CD14-positive monocyte (primary cell): ENCODE results near the gene C5orf47. TPM values are rescaled to one million over a fixed set of nuclear protein-coding genes. Genes with fewer than 3 reads are reported as not detected.

Experiments used
- DNase-seq, 3 donors: peaks; one replicate each; pipeline ENCODE4 v3.0.0-alpha.2; 2011 to 2022
- H2AFZ ChIP-seq: 2 replicates; pipeline ENCODE4 v1.6.0; 2012; ENCODE audit warnings: mild to moderate bottlenecking, low read depth, low read length, inconsistent platforms; ENCODE audit not compliant: insufficient read depth, poor library complexity, severe bottlenecking
- H3K27ac ChIP-seq, 2 donors: 1 replicate in 1 of 2; 2 replicates in 1 of 2; pipeline ENCODE4 v1.5.1; 2012 to 2013; ENCODE audit warnings: low read length in 2 of 2, control low read depth in 1 of 2, inconsistent platforms in 1 of 2, low read depth in 1 of 2, mild to moderate bottlenecking in 1 of 2
- H3K27me3 ChIP-seq, 2 donors: one replicate each; pipeline versions ENCODE4 v1.6.0 to v1.6.1; 2011 to 2013; ENCODE audit warnings: low read length in 2 of 2; ENCODE audit not compliant: control insufficient read depth in 2 of 2, insufficient read depth in 2 of 2
- H3K36me3 ChIP-seq, 2 donors: replicated peaks in 1 of 2; 1 replicate in 1 of 2; 2 replicates in 1 of 2; pipeline versions ENCODE4 v1.5.1 to v1.6.1; 2012 to 2013; ENCODE audit warnings: low read length in 2 of 2, control low read depth in 1 of 2, inconsistent platforms in 1 of 2, mild to moderate bottlenecking in 1 of 2; ENCODE audit not compliant: insufficient read depth in 2 of 2, control insufficient read depth in 1 of 2
- H3K4me1 ChIP-seq, 2 donors: 1 replicate in 1 of 2; 2 replicates in 1 of 2; pipeline versions ENCODE4 v1.5.1 to v1.6.1; 2012 to 2013; ENCODE audit warnings: low read length in 2 of 2, control low read depth in 1 of 2, inconsistent platforms in 1 of 2, mild to moderate bottlenecking in 1 of 2, moderate library complexity in 1 of 2; ENCODE audit not compliant: insufficient read depth in 2 of 2, control insufficient read depth in 1 of 2
- H3K4me2 ChIP-seq: replicated peaks from 2 replicates; pipeline ENCODE3; 2012; ENCODE audit warnings: low read length, moderate library complexity, mild to moderate bottlenecking; ENCODE audit not compliant: poor library complexity, severe bottlenecking; ENCODE audit errors: extremely low read depth
- H3K4me3 ChIP-seq, 3 experiments: fragments of 200-600 bp in 1 of 3; sonication (generic) in 1 of 3; replicated peaks in 1 of 3; 1 replicate in 2 of 3; 2 replicates in 1 of 3; pipeline ENCODE4 v1.5.1; 2011 to 2013; ENCODE audit warnings: low read length in 3 of 3, mild to moderate bottlenecking in 3 of 3, control low read depth in 2 of 3, low read depth in 2 of 3, inconsistent platforms in 1 of 3, moderate library complexity in 1 of 3
- H3K79me2 ChIP-seq: 2 replicates; pipeline ENCODE4 v1.6.0; 2012; ENCODE audit warnings: mild to moderate bottlenecking, control low read depth, inconsistent platforms, low read length, moderate library complexity; ENCODE audit not compliant: insufficient read depth
- H3K9ac ChIP-seq: 2 replicates; pipeline ENCODE4 v1.6.0; 2017; ENCODE audit warnings: low read length, mild to moderate bottlenecking; ENCODE audit not compliant: insufficient read depth, poor library complexity, severe bottlenecking
- H3K9me3 ChIP-seq, 2 donors: replicated peaks in 1 of 2; 1 replicate in 1 of 2; 2 replicates in 1 of 2; pipeline versions ENCODE4 v1.5.1 to v1.6.1; 2012 to 2013; ENCODE audit warnings: low read length in 2 of 2, control low read depth in 1 of 2; ENCODE audit not compliant: control insufficient read depth in 1 of 2, insufficient read depth in 1 of 2
- H4K20me1 ChIP-seq: 2 replicates; pipeline ENCODE4 v1.6.0; 2012; ENCODE audit warnings: mild to moderate bottlenecking, low read length, control low read depth, moderate library complexity; ENCODE audit not compliant: insufficient read depth
- H3K27ac Mint-ChIP-seq, 7 donors: one replicate each; pipeline ENCODE4 v1.8.0; 2020; ENCODE audit warnings: mild to moderate bottlenecking in 7 of 7, mixed read lengths in 7 of 7, moderate library complexity in 6 of 7, inconsistent platforms in 2 of 7
- H3K27me3 Mint-ChIP-seq, 3 donors: one replicate each; pipeline ENCODE4 v1.8.0; 2021 to 2022; ENCODE audit warnings: low read depth in 3 of 3, mild to moderate bottlenecking in 3 of 3, mixed read lengths in 3 of 3, moderate library complexity in 3 of 3, inconsistent platforms in 1 of 3
- H3K36me3 Mint-ChIP-seq, 2 donors: one replicate each; pipeline ENCODE4 v1.8.0; 2020; ENCODE audit warnings: mixed read lengths in 2 of 2, inconsistent platforms in 1 of 2, mild to moderate bottlenecking in 1 of 2
- H3K4me1 Mint-ChIP-seq: one replicate; pipeline ENCODE4 v1.8.0; 2020; ENCODE audit warnings: mild to moderate bottlenecking, mixed read lengths
- H3K4me3 Mint-ChIP-seq, 2 donors: one replicate each; pipeline ENCODE4 v1.8.0; 2020; ENCODE audit warnings: mild to moderate bottlenecking in 2 of 2, mixed read lengths in 2 of 2, moderate library complexity in 1 of 2
- H3K9me3 Mint-ChIP-seq, 7 donors: one replicate each; pipeline ENCODE4 v1.8.0; 2020 to 2022; ENCODE audit warnings: mixed read lengths in 7 of 7, mild to moderate bottlenecking in 6 of 7, moderate library complexity in 6 of 7, inconsistent platforms in 2 of 7
- CTCF ChIP-seq: fragments of 200-600 bp; IDR thresholded peaks from one replicate; pipeline ENCODE4 v1.8.0; 2022; ENCODE audit warnings: antibody characterized with exemption, mild to moderate bottlenecking
- WGBS: methylation state at CpG from one replicate; pipeline ENCODE4 v1.1.5; 2013; ENCODE audit warnings: missing lambda C conversion rate; ENCODE audit not compliant: insufficient coverage; 5-methylcytosine and 5-hydroxymethylcytosine counted together
- intact Hi-C, 2 donors: fragments of 100-400 bp; cut with micrococcal nuclease; formaldehyde crosslinking; loops; one replicate each; pipeline versions ENCODE4 v1.15.0 to v1.15.1; 2023
- polyA plus RNA-seq, 3 donors: library from polyadenylated mRNA; depleted of rRNA in 1 of 3; unstranded in 2 of 3; stranded (reverse) in 1 of 3; fragments of 300-500 nt in 2 of 3; fragments of >200 nt in 1 of 3; fragmentation: Illumina TruSeq in 2 of 3; gene quantifications; 1 replicate in 2 of 3; 2 replicates in 1 of 3; pipeline ENCODE4 v1.2.3, GENCODE V29; 2012 to 2021

Gene C5orf47
- polyA plus RNA-seq, 3 donors = not detected

DNA sequence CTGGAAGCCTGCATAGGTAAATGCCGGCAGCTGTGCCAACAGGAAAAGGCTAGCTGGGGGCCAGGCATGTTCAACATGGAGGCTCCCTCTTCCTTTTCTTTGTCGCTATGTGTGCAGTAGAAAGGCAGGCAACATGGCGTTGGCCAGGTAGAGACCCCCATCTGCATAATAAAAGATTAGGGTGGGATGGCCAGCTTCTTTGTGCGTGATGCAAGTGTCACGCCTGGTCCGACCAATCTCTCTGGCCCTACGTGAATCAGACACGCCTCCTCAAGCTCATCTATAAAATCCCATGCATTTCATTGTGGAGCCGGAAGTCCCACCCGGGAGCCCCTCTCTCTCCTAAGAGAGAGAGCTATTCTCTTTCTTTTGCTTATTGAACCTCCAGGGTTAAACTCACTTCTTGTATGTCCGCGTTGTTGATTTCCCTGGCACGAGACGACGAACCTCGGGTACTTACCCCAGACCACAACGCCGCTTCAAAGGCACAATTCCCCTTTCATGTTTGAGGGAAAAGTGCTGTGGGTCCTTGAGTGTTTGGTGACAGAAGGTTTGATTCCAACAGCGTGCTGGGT is 25.0 kb upstream of the C5orf47 start:
- Histone ChIP-seq H3K27ac (no peak overlapping the region), H3K36me3 (peaks cover 3 to 19% of the 10 kb centered on the region in 2 donors), H2AFZ (no peak overlapping the region), H3K4me2 (no peak overlapping the region), H3K27me3 (no peaks in the 10 kb centered on the region), H4K20me1 (peaks cover 13% of the 10 kb centered on the region), H3K9me3 (no peaks in the 10 kb centered on the region), H3K4me3 (no peak overlapping the region), H3K9ac (no peak overlapping the region), H3K79me2 (no peaks in the 10 kb centered on the region), H3K4me1 (no peaks in the 10 kb centered on the region)
- Mint-ChIP-seq H3K27me3 (no peaks in the 10 kb centered on the region), H3K4me3 (no peak overlapping the region), H3K36me3 (peaks cover 15 to 25% of the 10 kb centered on the region in 2 donors), H3K9me3 (no peaks in the 10 kb centered on the region), H3K4me1 (peaks cover 18% of the 10 kb centered on the region), H3K27ac (no peak overlapping the region)
- no peak for DNase-seq
- WGBS = 50% methylated on average over 1 of the region's 19 CpGs
- TF ChIP-seq CTCF = no peak
- intact Hi-C loops = no loop called here

GRCh38 chr5:173964506-173964905 is 24.5 kb upstream of the C5orf47 start:
- H3K4me3 ChIP-seq = no peak overlapping the region
- H3K4me1 ChIP-seq = no peaks in the 10 kb centered on the region
- intact Hi-C loops = no loop called here
- peaks cover 12% of the 10 kb centered on the region for H4K20me1 ChIP-seq
- WGBS = no CpG with 5 or more reads among the region's 1 CpG
- peaks cover 0 to 2% (median 1%) of the 10 kb centered on the region in 3 donors for H3K27me3 Mint-ChIP-seq
- H3K27ac ChIP-seq = no peak overlapping the region
- no peaks in the 10 kb centered on the region for H3K27me3 ChIP-seq
- H2AFZ ChIP-seq = no peak overlapping the region
- TF ChIP-seq CTCF = no peak
- DNase-seq = no peak
- H3K9me3 Mint-ChIP-seq = no peaks in the 10 kb centered on the region
- no peak overlapping the region for H3K9ac ChIP-seq
- no peak overlapping the region for H3K27ac Mint-ChIP-seq
- peaks cover 2 to 13% of the 10 kb centered on the region in 2 donors for H3K36me3 ChIP-seq
- H3K79me2 ChIP-seq = no peaks in the 10 kb centered on the region
- H3K9me3 ChIP-seq = no peaks in the 10 kb centered on the region
- peaks cover 11 to 22% of the 10 kb centered on the region in 2 donors for H3K36me3 Mint-ChIP-seq
- no peak overlapping the region for H3K4me3 Mint-ChIP-seq
- no peak overlapping the region for H3K4me2 ChIP-seq
- peaks cover 21% of the 10 kb centered on the region for H3K4me1 Mint-ChIP-seq
